ENCODE results near the gene CHFR.

The CHFR gene

GRCh38 chr12:132839558-132840235 is 47.7 kb downstream of the CHFR start:
- peak; percentile 7 for DNase-seq

DNA sequence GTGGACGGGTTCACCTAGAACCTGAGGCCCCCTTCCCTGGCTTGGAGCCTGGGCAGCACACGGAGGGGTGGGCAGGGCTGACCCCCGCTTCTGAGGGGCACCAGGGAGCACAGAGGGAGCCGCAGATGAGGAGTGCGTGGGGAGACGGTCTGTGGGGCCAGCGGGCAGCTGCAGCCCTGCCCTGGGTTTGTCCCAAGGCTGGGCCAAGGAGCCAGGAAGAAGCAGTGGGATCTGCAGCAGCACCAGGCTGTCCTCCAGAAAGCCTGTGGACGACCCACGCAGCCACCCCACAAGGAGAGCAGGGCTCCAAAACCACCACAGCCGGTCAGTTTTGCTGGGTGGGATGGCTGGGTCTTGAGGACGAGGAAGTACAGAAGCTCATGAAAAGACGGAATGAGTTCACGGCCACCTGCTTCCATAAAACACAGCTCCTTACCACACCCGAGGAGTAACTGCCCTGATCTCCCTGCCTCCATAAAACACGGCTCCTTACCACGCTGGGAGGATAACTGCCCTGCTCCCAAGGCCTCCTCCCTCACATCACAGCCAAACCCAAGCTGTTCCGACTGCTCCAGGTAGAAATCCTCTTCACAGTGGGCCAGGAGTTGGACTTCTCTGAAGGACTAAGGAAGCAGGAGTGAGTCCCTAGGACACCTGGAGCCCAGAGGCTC is 48.9 kb downstream of the CHFR start:
- DNase-seq = no peak

- DNase-seq = no peak
Measured at GRCh38 chr12:132837693-132838409, 49.6 kb downstream of the CHFR start.

GRCh38 chr12:132836795-132837331 is 50.5 kb downstream of the CHFR start:
- DNase-seq = no peak

GRCh38 chr12:132836230-132836629 is 51.2 kb downstream of the CHFR start:
- DNase-seq = peak; percentile 37

DNA sequence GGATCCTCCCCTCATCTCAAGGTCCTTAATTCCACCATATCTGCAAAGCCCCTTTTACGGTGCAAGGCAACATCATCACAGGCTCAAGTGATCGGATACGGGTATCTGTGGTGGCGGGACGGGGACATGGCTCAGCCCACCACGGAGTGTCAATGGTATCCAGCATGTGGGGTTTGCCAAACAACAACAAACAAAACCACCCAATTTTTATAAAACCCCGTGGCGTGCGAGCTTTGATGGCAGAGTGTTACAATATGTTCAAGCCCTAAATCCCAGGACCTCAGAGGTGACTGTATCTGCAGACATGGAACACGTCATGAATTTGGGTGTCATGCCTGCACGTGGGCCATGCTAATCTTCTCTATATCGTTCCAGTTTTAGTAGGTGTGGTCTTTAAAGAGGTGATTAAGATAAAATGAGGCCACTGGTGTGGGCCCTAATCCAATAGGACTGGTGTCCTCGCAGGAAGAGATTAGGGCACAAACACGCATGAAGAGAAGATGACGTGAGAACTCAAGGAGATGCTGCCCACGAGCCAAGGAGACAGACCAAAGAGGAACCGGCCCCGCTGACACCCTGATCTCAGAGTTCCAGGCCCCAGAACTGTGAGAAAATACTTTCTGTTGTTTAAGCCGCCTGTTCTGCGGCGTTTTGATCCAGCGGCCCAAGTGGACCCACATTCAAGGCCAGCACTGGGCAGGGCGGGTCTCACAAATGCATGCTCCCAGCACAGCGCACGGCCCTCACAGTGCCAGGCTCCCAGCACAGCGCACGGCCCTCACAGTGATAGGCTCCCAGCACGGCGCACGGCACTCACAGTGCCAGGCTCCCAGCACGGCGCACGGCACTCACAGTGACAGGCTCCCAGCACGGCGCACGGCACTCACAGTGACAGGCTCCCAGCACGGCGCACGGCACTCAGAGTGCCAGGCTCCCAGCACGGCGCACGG is 52.1 kb downstream of the CHFR start:
- DNase-seq = no peak

GRCh38 chr12:132834181-132834711 is 53.2 kb downstream of the CHFR start:
- peak; percentile 36 for DNase-seq

DNA sequence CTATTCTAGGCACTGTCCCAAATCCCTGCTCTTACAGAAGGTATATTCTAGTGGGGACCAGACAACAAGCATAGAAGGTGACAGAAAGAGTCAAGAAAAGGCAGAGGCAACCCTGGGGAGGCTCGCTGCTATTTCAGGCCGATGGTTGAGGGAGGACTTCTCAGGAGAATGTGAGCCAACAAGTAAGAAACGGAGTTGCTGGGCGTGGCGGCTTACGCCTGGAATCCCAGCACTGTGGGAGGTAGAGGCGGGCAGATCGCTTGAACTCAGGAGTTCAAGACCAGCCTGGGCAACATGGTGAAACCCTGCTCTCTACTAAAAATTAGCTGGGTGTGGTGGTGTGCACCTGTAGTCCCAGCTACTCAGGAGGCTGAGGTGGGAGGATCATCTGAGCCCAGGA is 54.1 kb downstream of the CHFR start:
- DNase-seq = no peak

DNA sequence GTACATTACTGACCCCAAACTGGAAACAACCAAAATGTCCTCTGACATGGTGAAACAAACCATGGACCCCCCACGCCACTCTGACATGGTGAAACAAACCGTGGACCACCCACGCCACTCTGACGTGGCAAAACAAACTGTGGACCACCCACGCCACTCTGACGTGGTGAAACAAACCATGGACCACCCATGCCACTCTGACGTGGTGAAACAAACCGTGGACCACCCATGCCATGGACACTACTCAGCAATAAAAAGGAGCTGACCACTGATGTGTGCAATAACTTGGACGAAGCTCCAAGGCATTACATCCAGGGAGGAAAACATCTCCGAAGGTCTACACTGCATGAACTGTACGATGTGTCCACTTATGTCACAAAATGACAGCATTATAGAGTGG is 55.6 kb downstream of the CHFR start:
- no peak for DNase-seq

GRCh38 chr12:132828706-132829534 is 58.5 kb downstream of the CHFR start, which contains the start of gene GOLGA3:
Gene GOLGA3 (minus strand): TSS chr12:132828869. CDS start chr12:132822128, 6,741 bp downstream.
- peak; percentile 96 for DNase-seq

GRCh38 chr12:132827763-132828703 is 59.4 kb downstream of the CHFR start:
- peak; percentile 43 for DNase-seq

DNA sequence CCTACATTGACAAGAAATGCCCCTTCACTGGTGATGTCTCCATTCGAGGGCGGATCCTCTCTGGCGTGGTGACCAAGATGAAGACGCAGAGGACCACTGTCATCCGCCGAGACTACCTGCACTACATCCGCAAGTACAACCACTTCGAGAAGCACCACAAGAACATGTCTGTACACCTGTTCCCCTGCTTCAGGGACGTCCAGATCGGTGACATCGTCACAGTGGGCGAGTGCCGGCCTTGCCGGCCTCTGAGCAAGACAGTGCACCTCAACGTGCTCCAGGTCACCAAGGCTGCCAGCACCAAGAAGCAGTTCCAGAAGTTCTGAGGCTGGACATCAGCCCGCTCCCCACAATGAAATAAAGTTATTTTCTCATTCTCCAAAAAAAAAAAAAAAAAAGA is 61.5 kb downstream of the CHFR start:
- no peak for DNase-seq

DNA sequence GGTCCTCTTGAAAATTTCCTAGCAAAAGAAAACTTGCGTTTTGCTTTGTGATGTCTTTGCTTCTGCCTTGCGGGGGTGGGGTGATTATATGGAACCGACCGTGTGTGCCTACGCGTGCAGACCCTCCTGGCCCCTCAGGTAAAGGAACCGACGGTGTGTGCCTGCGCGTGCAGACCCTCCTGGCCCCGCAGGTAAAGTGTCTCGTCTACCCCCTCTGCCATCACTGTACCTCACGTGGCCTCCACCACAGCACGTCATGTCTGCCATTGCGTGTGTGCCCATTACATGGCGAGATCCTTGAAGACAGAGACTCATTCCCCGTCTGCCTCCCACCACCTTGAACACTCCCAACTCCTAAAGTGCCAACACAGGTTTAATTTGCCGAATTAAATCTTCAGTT is 62.3 kb downstream of the CHFR start:
- DNase-seq = no peak

DNA sequence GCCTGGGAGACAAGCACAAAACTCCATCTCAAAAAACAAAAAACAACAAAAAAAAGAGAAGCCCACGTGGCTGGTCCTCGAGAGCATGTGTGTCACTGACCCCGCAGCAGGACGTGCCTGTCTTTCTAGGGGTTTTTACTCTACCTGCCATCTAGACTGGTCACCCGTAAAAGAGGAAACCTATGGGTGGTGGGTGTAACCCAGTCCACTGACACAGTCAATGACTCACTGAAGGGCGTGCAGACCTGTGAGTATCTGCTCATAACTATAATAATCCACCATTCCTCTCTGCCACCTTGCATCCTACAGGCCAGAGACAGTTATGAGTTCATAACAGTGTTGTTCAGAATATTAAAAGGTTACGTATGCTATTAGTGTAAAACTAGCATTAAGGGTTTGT is 63.4 kb downstream of the CHFR start:
- DNase-seq = no peak

- DNase-seq = no peak
Measured at GRCh38 chr12:132818562-132818961, 68.8 kb downstream of the CHFR start.

- DNase-seq = no peak
Measured at GRCh38 chr12:132814232-132814631, 73.2 kb downstream of the CHFR start.

DNA sequence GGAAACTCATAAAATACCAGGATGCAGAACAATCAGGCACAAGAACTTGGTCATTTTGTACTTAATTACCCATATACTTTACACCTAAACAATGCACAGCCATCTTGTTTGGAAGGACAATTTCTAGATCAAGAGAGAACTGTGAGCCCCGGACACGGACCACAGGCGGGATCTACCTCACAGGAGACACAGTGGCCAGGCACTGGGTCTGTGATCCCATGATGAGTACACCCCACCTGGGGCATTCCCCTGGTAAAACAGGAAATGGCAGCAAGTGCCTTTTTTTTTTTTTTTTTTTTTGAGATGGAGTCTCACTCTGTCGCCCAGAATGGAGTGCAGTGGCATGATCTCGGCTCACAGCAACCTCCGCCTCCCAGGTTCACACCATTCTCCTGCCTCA is 74.0 kb downstream of the CHFR start:
- no peak for DNase-seq

DNA sequence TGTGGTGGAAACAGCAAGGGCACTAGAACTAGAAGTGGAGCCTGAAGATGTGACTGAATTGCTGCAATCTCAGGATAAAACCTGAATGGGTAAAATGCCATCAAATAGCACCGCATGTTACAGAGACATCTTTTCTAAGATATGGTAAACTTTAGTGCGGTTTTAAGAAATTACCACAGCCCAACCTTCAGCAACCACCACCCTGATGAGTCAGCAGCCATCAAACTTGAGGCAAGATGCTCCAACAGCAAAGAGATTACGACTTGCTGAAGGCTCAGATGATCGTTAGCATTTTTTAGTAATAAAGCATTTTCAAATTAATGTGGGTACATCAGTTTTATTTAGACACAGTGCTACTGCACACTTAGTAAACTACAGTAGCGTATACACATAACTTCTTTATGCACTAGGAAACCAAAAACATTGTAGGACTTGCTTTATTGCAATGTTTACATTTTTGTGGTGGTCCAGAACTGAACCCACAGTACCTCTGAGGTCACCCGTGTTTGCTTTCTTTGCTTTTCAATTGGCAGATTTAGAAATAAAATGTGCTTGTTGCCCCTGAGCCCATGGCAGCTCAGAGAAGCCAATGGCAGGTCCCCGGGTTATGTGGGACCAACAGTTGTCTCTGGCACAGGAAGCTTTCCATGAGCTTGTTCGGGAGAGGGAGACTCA is 74.6 kb downstream of the CHFR start:
- DNase-seq = no peak

- peak; percentile 43 for DNase-seq
Measured at GRCh38 chr12:132809391-132809790, 78.0 kb downstream of the CHFR start.
